HG03135 (cell line): ENCODE measurements around the gene FAM184A.
"Not testable (repeated sequence)": the region's sequence is repeated elsewhere in the genome, so short reads cannot be mapped to it uniquely, and the experiment has no call there.

Experiments used
- ATAC-seq: cut with Tn5 transposase; IDR thresholded peaks from one replicate; pipeline ENCODE4 v1.9.1; 2021; ENCODE audit warnings: mild to moderate bottlenecking, moderate library complexity; ENCODE audit not compliant: unreplicated experiment

Gene FAM184A

GRCh38 chr6:119020597-119021561 lies 57.6 kb downstream of the FAM184A start:
- no peak for ATAC-seq

DNA sequence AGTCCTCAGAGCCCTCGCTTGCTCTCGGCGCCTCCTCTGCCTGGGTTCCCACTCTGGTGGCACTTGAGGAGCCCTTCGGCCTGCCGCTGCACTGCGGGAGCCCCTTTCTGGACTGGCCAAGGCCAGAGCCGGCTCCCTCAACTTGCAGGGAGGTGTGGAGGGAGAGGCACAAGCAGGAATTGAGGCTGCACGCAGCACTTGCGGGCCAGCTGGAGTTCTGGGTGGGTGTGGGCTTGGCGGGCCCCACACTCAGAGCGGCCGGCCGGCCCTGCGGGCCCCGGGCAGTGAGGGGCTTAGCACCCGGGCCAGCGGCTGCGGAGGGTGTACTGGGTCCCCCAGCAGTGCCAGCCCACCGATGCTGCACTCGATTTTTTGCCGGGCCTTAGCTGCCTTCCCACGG lies 63.3 kb downstream of the FAM184A start:
- ATAC-seq: not testable (repeated sequence)

DNA sequence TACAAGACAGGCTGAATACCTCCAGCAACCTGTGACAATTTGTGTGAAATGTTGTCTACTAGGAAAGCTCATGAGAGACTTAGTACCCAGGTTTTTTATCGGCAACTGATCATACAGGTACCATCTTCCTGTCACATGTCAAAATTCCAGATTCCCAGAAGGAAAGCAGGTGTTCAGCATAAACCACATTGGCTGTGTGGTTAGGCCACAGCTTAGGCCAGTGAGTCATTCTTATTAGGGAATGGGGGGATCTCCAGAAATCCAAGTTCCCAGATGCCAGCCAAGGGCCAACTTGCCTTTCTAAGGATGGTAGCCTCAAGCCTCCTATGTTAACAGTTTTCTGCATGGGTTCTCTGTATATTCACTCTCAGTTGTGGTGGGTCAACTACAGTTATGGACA lies 65.9 kb downstream of the FAM184A start:
- no peak for ATAC-seq

DNA sequence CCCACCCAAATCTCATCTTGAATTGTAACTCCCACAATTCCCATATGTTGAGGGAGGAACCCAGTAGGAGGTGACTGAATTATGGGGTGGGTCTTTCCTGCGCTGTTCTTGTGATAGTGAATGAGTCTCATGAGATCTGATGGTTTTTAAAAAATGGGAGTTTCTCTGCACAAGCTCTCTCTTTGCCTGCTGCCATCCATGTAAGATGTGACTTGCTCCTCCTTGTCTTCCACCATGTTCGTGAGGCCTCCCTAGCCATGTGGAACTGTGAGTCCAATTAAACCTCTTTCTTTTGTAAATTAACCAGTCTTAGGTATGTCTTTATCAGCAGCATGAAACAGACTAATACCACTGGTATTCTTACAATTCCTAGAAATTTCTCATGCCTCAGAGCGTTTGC lies 69.2 kb downstream of the FAM184A start:
- not testable (repeated sequence) for ATAC-seq

DNA sequence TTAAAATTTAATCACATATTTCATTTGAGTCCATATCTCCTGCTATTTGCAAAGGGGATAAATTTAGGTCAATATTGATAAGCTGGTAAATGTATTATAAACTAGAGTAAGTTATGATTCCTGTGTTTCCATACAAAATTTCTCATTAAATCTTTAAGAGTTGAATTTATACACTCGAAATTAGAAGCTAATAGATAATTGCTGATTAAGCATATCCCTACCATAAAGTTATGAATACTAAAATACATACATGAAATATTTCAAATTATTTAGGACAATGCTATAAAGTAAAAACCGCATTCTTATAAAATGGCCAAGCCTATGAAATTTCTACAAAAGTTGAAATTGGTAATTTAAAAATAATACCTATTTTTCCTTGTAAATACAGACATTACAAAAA lies 71.5 kb downstream of the FAM184A start:
- ATAC-seq: no peak

GRCh38 chr6:119002069-119002468 lies 76.4 kb downstream of the FAM184A start:
- ATAC-seq: no peak

- ATAC-seq: no peak
Observed at GRCh38 chr6:118999494-119000040, 78.9 kb downstream of the FAM184A start.

- not testable (repeated sequence) for ATAC-seq
Observed at GRCh38 chr6:118997426-118997825, 81.0 kb downstream of the FAM184A start.

GRCh38 chr6:118996289-118996820 lies 82.1 kb downstream of the FAM184A start:
- ATAC-seq: no peak

DNA sequence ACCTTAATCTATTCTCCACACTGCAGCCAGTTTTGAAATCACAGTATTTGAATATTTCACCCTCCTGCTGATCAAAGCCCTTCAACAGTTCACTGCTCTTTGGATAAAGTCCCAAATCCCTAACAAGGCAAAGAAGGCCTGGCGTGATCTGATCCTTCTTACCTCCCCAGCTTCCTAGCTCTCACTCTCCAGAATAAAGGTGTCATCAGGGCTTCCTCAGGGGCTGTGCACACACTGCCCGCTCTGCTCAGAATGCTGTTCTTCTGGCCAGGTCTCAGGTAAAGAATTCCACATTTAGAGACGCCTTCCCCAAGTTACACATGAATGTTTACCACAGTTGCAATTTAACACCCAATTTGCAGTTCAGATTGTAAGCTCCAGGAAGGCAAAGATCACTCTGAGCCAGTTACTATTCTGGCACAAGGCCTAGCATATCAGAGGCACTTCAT lies 84.6 kb downstream of the FAM184A start:
- no peak for ATAC-seq

DNA sequence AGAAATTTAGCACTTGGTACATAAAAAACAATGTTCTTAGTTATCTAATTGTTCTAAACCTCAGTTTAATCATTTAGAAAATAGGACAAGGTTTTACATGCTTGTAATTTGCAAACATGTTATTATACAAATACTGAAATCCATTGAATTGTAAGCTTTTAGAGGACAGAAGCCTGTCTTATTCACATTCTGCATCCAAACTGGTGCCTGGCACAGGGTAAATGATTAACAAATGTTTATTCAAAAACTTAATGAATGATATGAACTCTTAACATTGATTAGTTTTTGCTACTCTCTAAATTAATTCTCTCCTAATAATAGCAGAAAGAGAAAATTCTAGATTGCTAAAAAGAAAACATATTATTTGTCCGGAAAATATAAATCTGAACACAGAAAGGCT lies 85.1 kb downstream of the FAM184A start:
- no peak for ATAC-seq

- ATAC-seq: no peak
Observed at GRCh38 chr6:118992186-118992795, 86.2 kb downstream of the FAM184A start.

DNA sequence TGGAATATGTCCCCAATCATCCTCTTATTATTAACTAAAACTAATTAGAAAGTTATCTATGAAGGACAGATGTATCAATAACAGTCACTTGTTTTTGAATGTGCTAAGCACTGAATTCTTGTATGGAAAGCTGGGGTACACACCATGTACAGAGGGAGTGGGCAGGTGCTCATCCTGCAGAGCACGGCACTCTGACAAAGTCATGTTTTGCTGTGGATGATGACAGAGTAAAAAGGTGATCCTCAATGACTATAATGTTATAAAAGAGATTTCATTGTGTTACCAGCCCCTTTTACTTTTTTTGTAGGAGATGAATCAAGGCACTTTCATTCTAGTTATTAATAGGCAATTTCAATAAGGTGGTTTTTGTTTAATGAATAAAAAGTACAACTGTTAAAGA lies 92.2 kb downstream of the FAM184A start:
- ATAC-seq: no peak

- ATAC-seq: no peak
Observed at GRCh38 chr6:118985123-118985830, 93.2 kb downstream of the FAM184A start.

DNA sequence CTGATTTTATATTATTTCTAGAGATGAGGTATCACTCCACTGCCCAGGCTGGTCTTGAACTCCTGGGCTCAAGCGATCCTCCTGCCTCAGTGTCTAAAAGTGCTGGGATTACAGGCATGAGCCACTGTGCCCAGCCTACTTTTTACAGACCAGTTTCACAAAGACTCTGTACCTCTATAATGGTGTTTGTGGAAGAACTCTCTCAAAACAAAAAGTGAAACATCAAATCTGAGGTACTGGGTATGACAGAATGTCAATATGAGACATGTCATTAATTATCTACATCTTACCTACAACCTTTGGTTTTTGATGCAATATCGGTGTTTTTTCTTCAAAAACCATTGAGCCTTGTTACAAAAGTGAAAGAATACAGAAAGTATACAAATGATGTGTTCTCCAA lies 94.1 kb downstream of the FAM184A start:
- no peak for ATAC-seq

- no peak for ATAC-seq
Observed at GRCh38 chr6:118982575-118982911, 95.9 kb downstream of the FAM184A start.

- ATAC-seq: no peak
Observed at GRCh38 chr6:118981884-118982574, 96.4 kb downstream of the FAM184A start.

- no peak for ATAC-seq
Observed at GRCh38 chr6:118980063-118980462, 98.4 kb downstream of the FAM184A start.

GRCh38 chr6:118974790-118975189 lies 103.7 kb downstream of the FAM184A start:
- no peak for ATAC-seq

DNA sequence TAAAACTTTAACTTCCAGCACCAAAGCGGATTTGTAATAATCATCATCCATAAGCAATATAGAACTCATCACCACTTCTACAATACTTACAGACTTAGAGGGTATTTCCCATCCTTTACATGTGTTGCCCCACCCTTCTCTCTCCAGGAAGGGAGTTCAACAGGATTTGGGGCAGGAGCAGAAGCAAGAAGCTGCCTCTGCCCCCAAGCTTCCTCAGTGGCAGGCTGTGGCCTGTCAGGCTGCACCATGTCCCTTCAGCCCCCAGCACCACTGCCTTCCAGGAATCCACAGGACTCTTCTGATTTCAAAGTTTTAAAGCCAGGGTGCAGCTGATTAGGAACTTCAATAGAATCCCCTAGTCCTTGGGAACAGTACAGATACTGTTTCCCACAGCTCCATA lies 106.8 kb downstream of the FAM184A start:
- no peak for ATAC-seq
